HFF-Myc (cell line): ENCODE measurements around the gene GPR61.

ENCODE experiments used
- DNase-seq: peaks from one replicate; pipeline ENCODE4 v3.0.0-alpha.2; 2011; ENCODE audit warnings: low read depth; ENCODE audit errors: extremely low read depth
- H3K4me3 ChIP-seq: replicated peaks from 2 replicates; pipeline ENCODE4 v1.5.1; 2011; ENCODE audit warnings: low read depth, mild to moderate bottlenecking, control low read depth, low read length
- TF ChIP-seq, protein P1 (sequence below): IDR thresholded peaks from 2 replicates; pipeline ENCODE4 v1.5.1; 2012; ENCODE audit warnings: mild to moderate bottlenecking, low read depth, low read length, control low read depth; ENCODE audit errors: missing control alignments

Gene GPR61

DNA sequence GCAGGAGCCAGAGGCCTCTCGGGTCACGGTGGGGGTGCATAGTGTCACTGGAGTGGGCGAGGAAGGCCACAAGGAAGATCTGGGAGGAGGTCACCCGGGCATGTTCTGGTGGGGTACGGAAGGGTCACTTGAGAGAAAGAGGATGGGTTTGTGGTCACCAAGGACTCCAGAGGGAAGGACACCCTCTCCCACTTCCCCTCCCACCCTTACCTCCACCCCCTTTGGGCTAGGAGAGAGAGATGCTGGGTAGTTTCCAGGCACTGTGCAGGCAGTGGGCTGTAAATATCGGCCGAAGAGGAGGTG lies 30.8 kb upstream of the GPR61 start:
- TF ChIP-seq, protein P1, sequence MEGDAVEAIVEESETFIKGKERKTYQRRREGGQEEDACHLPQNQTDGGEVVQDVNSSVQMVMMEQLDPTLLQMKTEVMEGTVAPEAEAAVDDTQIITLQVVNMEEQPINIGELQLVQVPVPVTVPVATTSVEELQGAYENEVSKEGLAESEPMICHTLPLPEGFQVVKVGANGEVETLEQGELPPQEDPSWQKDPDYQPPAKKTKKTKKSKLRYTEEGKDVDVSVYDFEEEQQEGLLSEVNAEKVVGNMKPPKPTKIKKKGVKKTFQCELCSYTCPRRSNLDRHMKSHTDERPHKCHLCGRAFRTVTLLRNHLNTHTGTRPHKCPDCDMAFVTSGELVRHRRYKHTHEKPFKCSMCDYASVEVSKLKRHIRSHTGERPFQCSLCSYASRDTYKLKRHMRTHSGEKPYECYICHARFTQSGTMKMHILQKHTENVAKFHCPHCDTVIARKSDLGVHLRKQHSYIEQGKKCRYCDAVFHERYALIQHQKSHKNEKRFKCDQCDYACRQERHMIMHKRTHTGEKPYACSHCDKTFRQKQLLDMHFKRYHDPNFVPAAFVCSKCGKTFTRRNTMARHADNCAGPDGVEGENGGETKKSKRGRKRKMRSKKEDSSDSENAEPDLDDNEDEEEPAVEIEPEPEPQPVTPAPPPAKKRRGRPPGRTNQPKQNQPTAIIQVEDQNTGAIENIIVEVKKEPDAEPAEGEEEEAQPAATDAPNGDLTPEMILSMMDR, result no peak
- peak overlapping the region; percentile 46 for H3K4me3 ChIP-seq
- no peak for DNase-seq

DNA sequence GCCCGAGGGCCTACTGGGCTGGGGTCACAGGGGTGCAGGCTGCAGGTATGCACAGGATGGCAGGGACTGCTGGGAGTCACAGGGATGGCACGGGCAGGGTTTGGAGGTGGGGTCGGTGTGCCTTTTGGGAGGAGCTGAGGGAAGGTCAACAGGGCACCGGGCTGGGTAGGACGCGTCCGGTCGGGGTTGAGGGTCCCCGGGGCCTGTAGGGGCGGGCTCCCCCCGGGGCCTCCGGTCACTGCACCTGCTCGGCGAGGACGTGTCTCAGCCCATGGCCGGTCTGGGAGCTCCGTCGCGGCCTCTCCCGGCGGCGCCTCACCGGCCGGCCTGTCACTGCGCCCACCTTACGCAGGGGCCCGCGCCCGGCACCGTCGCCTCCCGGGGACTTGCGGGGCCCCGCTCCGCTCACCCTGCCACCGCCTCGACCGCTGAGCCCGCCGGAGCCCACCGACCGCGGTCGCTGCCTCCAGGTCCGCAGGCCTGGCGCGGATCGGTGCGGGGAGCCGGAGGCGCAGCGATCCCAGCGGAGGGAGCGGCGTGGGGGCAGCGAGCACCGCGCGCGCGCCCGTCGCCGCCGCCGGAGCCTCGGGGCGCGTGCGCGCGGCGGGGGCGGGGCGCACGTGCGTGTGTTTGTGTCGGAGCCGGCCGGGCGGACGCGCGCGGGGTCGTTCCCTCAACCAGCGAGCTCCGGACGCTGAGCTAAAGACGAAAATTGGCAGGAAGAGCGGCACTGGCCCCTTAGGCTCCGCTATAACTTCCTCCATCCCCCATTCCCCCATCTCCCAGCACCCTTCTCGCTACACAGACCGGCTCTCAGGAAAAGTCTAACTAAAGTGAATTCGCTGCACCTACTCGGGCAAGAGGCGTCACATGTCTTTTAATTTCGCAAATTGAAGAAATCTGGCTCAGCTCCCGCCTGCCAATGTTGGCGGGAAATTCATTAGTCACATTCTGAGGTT lies 30.2 kb upstream of the GPR61 start, which contains the start of gene AMIGO1:
TSS of gene AMIGO1 (minus strand) at position 552 of the 959 bp plus-strand sequence. CDS start 815 bp downstream, outside the sequence.
- no peak for DNase-seq
- TF ChIP-seq, protein P1, result no peak
- H3K4me3 ChIP-seq, result peak within 1 kb of the TSS; percentile 46

DNA sequence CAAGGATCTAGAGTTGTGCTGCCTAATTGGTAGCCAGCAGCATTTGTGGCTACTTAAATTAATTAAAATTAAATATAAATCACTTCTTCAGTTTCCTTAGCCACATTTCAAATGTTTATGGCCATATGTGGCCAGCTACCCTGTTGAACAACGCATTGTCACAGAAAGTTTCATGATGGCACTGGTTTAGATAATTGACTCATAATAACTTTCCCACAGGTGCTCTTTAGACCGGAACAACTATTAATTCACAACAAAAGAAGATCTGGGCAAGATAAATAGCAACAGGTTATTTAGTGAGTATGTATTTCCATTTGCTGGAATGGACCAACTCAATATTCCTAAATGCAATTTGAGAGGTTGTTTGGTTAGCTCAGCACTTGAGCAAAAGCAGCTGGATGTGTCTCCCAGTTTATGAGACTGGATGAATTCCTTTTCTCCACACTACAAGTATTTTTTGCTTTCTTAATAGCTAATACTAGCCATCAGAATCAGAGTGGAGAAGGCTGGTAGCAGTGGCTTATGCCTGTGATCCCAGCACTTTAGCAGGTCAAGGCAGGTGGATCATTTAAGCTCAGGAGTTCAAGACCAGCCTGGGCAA lies 26.5 kb upstream of the GPR61 start:
- TF ChIP-seq, protein P1, result no peak
- H3K4me3 ChIP-seq, result no peak overlapping the region
- no peak for DNase-seq

DNA sequence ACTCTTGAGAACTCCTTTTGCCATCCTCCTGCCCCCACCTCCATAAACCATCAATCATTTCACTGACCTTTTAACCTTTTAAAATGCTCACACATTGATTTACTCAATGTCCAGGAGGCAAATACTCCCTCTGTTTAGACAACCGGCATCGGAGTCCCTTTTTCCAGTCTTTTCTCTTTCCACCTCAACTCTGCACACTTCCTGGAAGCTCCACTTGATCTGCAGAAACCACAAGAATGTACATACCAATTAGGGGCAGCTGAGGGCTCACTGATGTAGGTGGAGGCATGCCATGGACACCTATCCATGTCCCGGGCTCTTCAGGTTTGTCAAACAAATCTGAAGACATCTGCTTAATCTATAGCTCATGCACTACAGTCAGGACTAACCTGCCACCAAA lies 24.8 kb upstream of the GPR61 start:
- DNase-seq, result no peak
- TF ChIP-seq, protein P1, result no peak
- H3K4me3 ChIP-seq, result no peak overlapping the region

DNA sequence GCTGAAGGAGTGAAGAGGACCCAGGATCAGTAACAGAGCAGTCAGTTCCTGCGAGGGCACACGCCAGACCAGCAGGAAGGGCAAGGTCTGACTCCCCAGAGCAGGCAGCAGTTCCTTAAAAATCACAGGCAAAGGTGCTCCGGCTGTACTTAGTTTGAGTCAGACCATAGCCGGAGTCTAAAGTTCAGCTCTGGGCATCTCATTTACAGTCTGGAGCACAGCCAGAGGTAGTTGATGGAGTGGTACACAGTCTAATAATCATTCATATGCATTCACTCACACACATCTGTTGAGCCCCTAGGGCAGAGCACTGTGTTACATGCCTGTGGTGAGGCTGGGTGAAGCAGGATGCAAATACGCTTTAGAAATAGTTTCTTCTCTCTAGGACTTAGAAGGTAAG lies 22.8 kb upstream of the GPR61 start:
- TF ChIP-seq, protein P1, result no peak
- peak; percentile 82 for DNase-seq
- H3K4me3 ChIP-seq, result no peak overlapping the region

DNA sequence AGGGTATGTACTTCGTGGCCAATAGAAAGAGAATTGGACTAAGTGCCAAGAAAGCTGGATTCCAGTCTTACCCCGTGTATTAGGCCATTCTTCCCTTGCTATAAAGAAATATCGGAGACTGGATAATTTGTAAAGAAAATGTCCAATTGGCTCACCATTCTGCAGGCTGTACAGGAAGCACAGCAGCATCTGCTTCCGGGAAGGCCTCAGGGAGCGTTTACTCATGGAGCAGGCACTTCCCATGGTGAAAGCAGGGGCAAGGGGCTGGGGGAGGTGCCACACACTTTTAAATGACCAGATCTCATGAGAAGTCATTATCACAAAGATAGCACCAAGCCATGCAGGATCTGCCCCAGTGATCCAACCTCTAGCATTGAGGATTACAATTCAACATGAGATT lies 22.3 kb upstream of the GPR61 start:
- TF ChIP-seq, protein P1, result no peak
- H3K4me3 ChIP-seq, result no peak overlapping the region
- DNase-seq, result no peak
